ENCODE measurements around the gene SERPINA12. TPM values are rescaled to one million over a fixed set of nuclear protein-coding genes. Genes with fewer than 3 reads are reported as not detected.

The SERPINA12 gene
- total and polyA plus RNA-seq, 2 of the 13 experiments (the other 11 are each of a cell fraction or from before 2014, with no cell fraction given) = 0.08 TPM; not detected in 1

DNA sequence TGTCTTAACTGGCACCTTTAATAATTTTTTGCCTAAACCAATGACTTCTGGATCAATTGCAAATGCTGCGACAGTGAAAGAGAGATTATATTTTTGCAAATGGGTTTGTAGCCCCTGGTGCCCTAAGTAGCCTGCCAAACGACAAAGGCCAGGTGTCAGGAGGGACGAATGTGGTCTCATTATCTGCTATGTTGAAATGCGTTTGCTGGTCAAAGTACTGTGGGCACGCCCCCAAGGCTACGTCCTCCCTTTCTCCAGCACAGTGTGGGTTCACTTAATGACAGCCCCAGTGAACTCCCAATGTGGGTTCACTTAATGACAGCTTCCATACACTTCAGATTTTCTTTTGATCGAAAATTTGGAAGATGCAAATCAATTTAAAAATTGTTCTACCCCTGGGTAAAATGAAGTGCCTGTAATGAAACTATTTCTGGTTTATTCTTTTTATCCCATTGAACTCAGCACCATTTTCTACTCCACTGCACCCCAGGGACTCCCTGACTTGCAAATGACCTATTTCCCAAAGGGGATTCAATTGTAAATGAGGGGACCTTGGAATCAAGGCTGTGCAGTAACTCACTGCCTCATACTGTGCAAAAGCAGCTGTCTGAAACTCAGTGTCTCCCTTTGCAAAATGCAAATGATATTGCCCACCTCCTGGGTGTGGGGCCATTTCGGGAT lies 58.0 kb downstream of the SERPINA12 start (continued):
- TF ChIP-seq, protein P1, sequence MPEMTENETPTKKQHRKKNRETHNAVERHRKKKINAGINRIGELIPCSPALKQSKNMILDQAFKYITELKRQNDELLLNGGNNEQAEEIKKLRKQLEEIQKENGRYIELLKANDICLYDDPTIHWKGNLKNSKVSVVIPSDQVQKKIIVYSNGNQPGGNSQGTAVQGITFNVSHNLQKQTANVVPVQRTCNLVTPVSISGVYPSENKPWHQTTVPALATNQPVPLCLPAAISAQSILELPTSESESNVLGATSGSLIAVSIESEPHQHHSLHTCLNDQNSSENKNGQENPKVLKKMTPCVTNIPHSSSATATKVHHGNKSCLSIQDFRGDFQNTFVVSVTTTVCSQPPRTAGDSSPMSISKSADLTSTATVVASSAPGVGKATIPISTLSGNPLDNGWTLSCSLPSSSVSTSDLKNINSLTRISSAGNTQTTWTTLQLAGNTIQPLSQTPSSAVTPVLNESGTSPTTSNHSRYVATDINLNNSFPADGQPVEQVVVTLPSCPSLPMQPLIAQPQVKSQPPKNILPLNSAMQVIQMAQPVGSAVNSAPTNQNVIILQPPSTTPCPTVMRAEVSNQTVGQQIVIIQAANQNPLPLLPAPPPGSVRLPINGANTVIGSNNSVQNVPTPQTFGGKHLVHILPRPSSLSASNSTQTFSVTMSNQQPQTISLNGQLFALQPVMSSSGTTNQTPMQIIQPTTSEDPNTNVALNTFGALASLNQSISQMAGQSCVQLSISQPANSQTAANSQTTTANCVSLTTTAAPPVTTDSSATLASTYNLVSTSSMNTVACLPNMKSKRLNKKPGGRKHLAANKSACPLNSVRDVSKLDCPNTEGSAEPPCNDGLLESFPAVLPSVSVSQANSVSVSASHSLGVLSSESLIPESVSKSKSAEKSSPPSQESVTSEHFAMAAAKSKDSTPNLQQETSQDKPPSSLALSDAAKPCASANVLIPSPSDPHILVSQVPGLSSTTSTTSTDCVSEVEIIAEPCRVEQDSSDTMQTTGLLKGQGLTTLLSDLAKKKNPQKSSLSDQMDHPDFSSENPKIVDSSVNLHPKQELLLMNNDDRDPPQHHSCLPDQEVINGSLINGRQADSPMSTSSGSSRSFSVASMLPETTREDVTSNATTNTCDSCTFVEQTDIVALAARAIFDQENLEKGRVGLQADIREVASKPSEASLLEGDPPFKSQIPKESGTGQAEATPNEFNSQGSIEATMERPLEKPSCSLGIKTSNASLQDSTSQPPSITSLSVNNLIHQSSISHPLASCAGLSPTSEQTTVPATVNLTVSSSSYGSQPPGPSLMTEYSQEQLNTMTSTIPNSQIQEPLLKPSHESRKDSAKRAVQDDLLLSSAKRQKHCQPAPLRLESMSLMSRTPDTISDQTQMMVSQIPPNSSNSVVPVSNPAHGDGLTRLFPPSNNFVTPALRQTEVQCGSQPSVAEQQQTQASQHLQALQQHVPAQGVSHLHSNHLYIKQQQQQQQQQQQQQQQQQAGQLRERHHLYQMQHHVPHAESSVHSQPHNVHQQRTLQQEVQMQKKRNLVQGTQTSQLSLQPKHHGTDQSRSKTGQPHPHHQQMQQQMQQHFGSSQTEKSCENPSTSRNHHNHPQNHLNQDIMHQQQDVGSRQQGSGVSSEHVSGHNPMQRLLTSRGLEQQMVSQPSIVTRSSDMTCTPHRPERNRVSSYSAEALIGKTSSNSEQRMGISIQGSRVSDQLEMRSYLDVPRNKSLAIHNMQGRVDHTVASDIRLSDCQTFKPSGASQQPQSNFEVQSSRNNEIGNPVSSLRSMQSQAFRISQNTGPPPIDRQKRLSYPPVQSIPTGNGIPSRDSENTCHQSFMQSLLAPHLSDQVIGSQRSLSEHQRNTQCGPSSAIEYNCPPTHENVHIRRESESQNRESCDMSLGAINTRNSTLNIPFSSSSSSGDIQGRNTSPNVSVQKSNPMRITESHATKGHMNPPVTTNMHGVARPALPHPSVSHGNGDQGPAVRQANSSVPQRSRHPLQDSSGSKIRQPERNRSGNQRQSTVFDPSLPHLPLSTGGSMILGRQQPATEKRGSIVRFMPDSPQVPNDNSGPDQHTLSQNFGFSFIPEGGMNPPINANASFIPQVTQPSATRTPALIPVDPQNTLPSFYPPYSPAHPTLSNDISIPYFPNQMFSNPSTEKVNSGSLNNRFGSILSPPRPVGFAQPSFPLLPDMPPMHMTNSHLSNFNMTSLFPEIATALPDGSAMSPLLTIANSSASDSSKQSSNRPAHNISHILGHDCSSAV (CRISPR knock-in tag; IDR thresholded peaks at IDR 0.05; ENCODE audit: borderline replicate concordance) = no peak
- TF ChIP-seq NR1H2 (CRISPR knock-in tag; IDR thresholded peaks at IDR 0.05; ENCODE audit: borderline replicate concordance, low read depth) = no peak
- TF ChIP-seq, protein P2, sequence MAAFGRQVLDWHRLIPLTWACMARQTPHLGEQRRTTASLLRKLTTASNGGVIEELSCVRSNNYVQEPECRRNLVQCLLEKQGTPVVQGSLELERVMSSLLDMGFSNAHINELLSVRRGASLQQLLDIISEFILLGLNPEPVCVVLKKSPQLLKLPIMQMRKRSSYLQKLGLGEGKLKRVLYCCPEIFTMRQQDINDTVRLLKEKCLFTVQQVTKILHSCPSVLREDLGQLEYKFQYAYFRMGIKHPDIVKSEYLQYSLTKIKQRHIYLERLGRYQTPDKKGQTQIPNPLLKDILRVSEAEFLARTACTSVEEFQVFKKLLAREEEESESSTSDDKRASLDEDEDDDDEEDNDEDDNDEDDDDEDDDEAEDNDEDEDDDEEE (CRISPR knock-in tag; IDR thresholded peaks at IDR 0.05) = no peak

Measured in HepG2 (cell line).